Measurements from ENCODE around the gene VSIG10L. TPM values are rescaled to one million over a fixed set of nuclear protein-coding genes. Genes with fewer than 3 reads are reported as not detected.

VSIG10L gene
- total RNA-seq, 1 donor from 2014 or later = 1.5 TPM

DNA sequence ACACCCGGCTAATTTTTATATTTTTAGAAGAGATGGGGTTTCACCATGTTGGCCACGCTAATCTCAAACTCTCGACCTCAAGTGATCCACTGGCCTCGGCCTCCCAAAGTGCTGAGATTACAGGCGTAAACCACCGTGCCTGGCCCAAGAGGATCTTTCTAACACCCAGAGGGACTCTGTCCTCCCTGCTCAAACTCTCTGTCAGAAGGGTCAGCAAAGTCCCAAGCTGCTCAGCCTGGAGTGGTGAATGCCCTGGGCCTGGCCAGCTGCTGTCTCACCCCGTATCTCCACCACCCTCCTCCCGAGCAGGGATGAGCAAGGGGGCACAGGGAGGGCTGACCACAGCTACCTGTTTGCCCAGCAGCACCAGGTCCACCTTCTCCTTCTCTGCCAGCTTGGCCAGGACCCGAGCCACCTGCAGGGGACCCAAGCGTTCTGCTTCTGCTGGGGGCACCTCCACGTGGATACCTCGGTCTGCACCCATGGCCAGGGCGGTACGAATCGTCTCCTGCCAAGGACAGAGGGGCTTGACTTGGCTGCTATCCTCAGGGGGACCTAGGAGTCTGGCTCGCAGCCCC is 10.9 kb upstream of the VSIG10L start:
- DNase-seq (ENCODE audit: low read depth) = no peak
- TF ChIP-seq, protein P1, sequence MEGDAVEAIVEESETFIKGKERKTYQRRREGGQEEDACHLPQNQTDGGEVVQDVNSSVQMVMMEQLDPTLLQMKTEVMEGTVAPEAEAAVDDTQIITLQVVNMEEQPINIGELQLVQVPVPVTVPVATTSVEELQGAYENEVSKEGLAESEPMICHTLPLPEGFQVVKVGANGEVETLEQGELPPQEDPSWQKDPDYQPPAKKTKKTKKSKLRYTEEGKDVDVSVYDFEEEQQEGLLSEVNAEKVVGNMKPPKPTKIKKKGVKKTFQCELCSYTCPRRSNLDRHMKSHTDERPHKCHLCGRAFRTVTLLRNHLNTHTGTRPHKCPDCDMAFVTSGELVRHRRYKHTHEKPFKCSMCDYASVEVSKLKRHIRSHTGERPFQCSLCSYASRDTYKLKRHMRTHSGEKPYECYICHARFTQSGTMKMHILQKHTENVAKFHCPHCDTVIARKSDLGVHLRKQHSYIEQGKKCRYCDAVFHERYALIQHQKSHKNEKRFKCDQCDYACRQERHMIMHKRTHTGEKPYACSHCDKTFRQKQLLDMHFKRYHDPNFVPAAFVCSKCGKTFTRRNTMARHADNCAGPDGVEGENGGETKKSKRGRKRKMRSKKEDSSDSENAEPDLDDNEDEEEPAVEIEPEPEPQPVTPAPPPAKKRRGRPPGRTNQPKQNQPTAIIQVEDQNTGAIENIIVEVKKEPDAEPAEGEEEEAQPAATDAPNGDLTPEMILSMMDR (IDR thresholded peaks at IDR 0.05; ENCODE audit: insufficient read depth, low read length, poor library complexity, severe bottlenecking) = no peak
- peaks cover 2% of the 10 kb centered on the region for H3K36me3 ChIP-seq (ENCODE audit: control insufficient read depth, insufficient read depth, low read length)
- H3K4me3 ChIP-seq (ENCODE audit: low read depth, low read length) = no peak overlapping the region
- H3K27me3 ChIP-seq (ENCODE audit: control insufficient read depth, insufficient read depth, low read length) = no peaks in the 10 kb centered on the region

DNA sequence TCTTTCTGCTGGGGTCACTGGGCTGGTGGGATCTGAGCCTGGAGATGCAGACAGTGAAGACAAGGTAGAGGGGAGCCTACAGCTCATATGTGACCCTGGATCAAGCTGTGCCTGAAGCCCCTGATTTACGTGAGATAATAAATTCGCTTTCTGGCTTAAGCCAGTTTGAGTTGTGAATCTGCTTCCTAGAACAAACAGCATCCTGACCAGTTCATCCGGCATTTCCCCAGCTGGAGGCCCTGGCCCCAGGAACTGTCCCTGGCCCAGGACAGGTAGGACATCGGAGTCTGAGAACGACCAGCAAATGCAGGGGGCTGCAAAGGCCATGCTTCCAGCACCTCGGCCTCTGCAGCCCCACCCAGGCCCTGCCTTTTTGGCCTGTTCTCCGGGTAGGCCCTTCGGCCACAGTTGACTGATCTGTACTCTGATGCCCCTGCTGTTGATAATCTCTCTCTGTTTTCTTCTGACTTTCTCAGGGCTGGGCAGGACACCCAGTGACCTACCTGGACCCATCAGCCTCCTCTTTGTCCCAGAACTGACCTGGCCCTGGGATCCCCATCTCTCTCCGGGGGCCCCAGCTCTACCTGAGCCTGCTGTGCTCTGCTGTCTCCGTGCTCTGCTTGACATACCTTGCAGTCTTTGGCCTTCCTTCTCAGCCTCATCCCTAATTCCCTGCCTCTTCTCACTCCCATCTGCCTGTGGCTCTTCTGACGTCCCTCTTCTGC is 9.5 kb upstream of the VSIG10L start:
- no peak overlapping the region for H3K4me3 ChIP-seq (ENCODE audit: low read depth, low read length)
- no peak for DNase-seq (ENCODE audit: low read depth)
- no peaks in the 10 kb centered on the region for H3K27me3 ChIP-seq (ENCODE audit: control insufficient read depth, insufficient read depth, low read length)
- TF ChIP-seq, protein P1 (IDR thresholded peaks at IDR 0.05; ENCODE audit: insufficient read depth, low read length, poor library complexity, severe bottlenecking) = no peak
- H3K36me3 ChIP-seq (ENCODE audit: control insufficient read depth, insufficient read depth, low read length) = peaks cover 2% of the 10 kb centered on the region

DNA sequence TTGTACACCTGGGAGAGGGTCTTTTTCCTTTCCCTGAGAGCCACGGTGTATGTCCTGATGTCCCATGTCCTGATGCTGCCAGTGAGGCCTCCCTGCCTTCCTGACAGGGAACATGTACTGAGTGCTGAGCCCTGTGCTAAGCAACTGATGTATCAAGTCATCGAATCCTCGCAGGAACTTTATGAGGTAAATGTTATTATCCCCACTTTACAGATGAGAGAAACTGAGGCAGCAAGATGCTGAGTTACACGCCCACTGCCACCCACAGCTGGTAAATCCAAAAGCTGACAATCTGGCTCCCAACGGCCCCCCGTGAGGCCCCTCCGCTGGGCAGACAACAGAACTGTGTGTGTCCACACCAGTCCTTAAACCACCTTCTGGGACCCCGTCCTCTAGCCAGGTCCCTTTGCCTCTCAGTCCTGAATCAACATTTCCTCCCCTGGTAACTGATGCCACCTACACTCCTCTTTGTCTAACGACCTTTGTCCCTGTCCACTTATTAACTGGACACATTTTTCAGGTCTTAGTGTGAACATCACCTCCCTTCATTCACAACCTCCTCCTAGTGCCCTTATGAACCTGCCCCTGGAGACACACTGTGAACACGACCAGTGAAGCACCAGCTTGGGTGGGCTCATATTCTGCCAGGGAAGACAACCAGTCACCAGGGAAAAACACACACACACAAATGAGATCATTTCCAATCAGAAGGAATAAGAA is 5.4 kb upstream of the VSIG10L start:
- H3K36me3 ChIP-seq (ENCODE audit: control insufficient read depth, insufficient read depth, low read length) = peaks cover 2% of the 10 kb centered on the region

DNA sequence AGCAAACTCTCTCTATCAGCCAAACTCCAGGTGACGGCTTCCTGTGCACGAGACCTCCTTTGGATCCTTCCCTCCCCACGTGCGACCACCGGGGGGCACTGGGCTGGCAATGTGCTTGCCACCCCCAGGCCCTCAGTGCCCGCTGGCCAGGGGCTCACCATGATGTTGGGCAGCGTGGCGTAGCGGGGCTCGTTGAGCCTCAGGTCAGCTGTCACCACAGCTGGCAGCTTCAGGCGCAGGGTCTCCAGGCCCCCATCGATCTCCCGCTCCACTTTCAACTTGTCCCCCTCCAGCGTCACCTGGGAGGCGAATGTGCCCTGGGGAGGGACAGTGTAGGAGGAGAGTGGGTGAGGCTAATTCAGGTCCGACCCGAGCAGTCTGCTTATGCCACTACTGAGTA is 4.8 kb upstream of the VSIG10L start:
- DNase-seq (ENCODE audit: low read depth) = no peak
- TF ChIP-seq, protein P1 (IDR thresholded peaks at IDR 0.05; ENCODE audit: insufficient read depth, low read length, poor library complexity, severe bottlenecking) = no peak
- no peaks in the 10 kb centered on the region for H3K27me3 ChIP-seq (ENCODE audit: control insufficient read depth, insufficient read depth, low read length)

More for the DNA sequence above, 5.4 kb upstream of the VSIG10L start:
- DNase-seq (ENCODE audit: low read depth) = no peak
- TF ChIP-seq, protein P1 (IDR thresholded peaks at IDR 0.05; ENCODE audit: insufficient read depth, low read length, poor library complexity, severe bottlenecking) = no peak
- Histone ChIP-seq H3K4me3 (ENCODE audit: low read depth, low read length) (no peak overlapping the region), H3K27me3 (ENCODE audit: control insufficient read depth, insufficient read depth, low read length) (no peaks in the 10 kb centered on the region)

DNA sequence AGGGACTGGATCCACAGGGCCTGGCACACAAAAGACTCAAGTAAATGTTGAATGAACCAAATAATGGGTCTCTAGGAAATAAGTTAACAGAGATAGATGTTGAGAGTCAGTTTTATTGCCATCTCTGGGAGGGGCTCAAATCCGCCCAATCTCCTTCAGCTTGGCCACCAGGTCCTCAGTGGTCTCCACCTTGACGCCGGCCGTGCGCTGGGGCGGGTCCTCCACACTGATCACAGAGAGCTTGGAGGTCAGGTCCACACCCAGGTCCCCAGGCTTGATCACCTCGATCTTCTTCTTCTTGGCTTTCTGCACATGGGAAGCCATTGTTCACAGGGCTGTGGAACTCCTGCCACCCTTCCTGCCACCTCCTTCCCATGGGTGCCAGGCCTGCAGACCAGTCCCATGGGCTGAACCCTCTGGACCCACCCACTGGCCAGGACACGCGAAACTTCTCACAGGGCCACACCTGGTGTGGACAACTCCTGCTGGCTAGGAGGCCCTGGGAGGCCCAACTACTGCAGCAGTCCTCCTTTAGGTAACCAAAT is 3.2 kb upstream of the VSIG10L start:
- Histone ChIP-seq H3K27me3 (ENCODE audit: control insufficient read depth, insufficient read depth, low read length) (peaks cover 12% of the 10 kb centered on the region), H3K4me3 (ENCODE audit: low read depth, low read length) (no peak overlapping the region), H3K36me3 (ENCODE audit: control insufficient read depth, insufficient read depth, low read length) (no peaks in the 10 kb centered on the region)
- no peak for DNase-seq (ENCODE audit: low read depth)
- TF ChIP-seq, protein P1 (IDR thresholded peaks at IDR 0.05; ENCODE audit: insufficient read depth, low read length, poor library complexity, severe bottlenecking) = no peak

More for the DNA sequence above, 4.8 kb upstream of the VSIG10L start:
- Histone ChIP-seq H3K36me3 (ENCODE audit: control insufficient read depth, insufficient read depth, low read length) (peaks cover under 1% of the 10 kb centered on the region), H3K4me3 (ENCODE audit: low read depth, low read length) (no peak overlapping the region)

All from kidney epithelial cell (primary cell).